Measurements from ENCODE around the gene USP2.

DNA sequence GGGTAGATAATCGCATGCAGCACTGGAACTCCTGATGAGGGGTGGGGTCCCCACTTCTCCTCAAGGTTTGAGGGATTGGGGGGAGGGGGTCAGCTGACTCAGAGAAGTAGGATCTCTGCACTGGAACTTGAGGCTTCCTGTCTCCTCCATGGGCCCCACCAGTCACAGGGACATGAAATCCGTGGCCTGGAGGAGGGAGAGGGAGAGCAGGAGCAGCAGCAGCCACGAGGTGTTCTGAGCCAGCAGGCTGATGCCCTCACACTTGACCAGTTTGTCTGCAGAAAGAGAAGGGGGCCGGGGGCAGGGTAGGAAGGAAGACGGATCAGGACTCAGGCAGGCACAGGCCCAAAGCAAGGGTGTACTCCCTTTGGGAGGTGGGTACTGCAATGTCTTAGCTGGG lies 37.8 kb upstream of the USP2 start:
- TF ChIP-seq, protein P1, sequence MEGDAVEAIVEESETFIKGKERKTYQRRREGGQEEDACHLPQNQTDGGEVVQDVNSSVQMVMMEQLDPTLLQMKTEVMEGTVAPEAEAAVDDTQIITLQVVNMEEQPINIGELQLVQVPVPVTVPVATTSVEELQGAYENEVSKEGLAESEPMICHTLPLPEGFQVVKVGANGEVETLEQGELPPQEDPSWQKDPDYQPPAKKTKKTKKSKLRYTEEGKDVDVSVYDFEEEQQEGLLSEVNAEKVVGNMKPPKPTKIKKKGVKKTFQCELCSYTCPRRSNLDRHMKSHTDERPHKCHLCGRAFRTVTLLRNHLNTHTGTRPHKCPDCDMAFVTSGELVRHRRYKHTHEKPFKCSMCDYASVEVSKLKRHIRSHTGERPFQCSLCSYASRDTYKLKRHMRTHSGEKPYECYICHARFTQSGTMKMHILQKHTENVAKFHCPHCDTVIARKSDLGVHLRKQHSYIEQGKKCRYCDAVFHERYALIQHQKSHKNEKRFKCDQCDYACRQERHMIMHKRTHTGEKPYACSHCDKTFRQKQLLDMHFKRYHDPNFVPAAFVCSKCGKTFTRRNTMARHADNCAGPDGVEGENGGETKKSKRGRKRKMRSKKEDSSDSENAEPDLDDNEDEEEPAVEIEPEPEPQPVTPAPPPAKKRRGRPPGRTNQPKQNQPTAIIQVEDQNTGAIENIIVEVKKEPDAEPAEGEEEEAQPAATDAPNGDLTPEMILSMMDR (optimal IDR thresholded peaks at IDR 0.05 in 1 of 3, IDR thresholded peaks at IDR 0.05 in 1 of 3, conservative IDR thresholded peaks at IDR 0.05 in 1 of 3; ENCODE audit: extremely low read depth in 1 of 3, insufficient read depth in 2 of 3, low read length in 3 of 3) = no peak
- no peak for TF ChIP-seq EZH2 (IDR thresholded peaks at IDR 0.05; ENCODE audit: low read length)
